RWPE2 (cell line): ENCODE results near the gene MRPL1.

Experiments
- ATAC-seq: fragments of 200-7000 bp; cut with Tn5 transposase; 3 replicates; pipeline ENCODE4 v1.9.1; 2021; ENCODE audit warnings: low read depth
- DNase-seq: peaks from one replicate; pipeline ENCODE4 v3.0.0-alpha.2; 2020; ENCODE audit warnings: low spot score
- H3K27ac ChIP-seq: fragments of 450-650 bp; 2 replicates; pipeline ENCODE4 v1.5.1; 2017; ENCODE audit warnings: mild to moderate bottlenecking; ENCODE audit not compliant: poor library complexity, severe bottlenecking
- H3K27me3 ChIP-seq: fragments of 250-450 bp; sonication (Bioruptor Pico); 2 replicates; pipeline ENCODE4 v1.5.1; 2021; ENCODE audit warnings: mild to moderate bottlenecking, moderate library complexity; ENCODE audit not compliant: insufficient read depth, poor library complexity, severe bottlenecking
- H3K36me3 ChIP-seq: fragments of 250-450 bp; sonication (Bioruptor Pico); 2 replicates; pipeline ENCODE4 v1.5.1; 2020; ENCODE audit warnings: low read depth, mild to moderate bottlenecking, moderate library complexity
- H3K4me1 ChIP-seq: fragments of 250-450 bp; sonication (Bioruptor Pico); 2 replicates; pipeline ENCODE4 v1.5.1; 2021; ENCODE audit warnings: mild to moderate bottlenecking, moderate library complexity; ENCODE audit not compliant: insufficient read depth, poor library complexity, severe bottlenecking
- H3K4me3 ChIP-seq: fragments of 250-450 bp; sonication (Bioruptor Pico); 2 replicates; pipeline ENCODE4 v1.5.1; 2021; ENCODE audit warnings: mild to moderate bottlenecking, moderate library complexity; ENCODE audit not compliant: severe bottlenecking
- H3K9me3 ChIP-seq: fragments of 250-450 bp; sonication (Bioruptor Pico); 2 replicates; pipeline ENCODE4 v1.5.1; 2021; ENCODE audit warnings: mild to moderate bottlenecking, moderate library complexity; ENCODE audit not compliant: severe bottlenecking
- TF ChIP-seq, protein P1 (sequence below): fragments of 450-650 bp; IDR thresholded peaks from one replicate; pipeline ENCODE4 v1.5.1; 2017; ENCODE audit warnings: mild to moderate bottlenecking, moderate library complexity; ENCODE audit not compliant: poor library complexity, severe bottlenecking

The MRPL1 gene

DNA sequence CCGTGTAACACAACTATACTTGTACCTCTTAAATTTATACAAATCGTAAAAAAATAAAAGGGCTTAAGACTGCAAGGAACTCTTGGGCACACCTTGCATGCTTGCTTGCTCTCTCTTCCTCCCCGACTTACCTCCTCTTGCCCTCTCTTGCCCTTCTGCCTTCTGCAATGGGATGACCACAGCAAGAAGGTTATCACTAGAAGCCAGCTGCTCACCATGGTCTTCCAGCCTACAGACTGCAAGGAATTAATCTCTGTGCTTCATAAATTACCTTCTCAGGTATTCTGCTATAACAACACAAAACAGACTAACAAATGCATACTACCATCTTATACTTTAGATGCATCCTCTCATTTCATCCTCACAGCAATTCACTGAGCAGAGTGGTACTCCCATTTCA, 92.1 kb downstream of the MRPL1 start:
- H3K4me1 ChIP-seq: no peaks in the 10 kb centered on the region
- no peak overlapping the region for H3K4me3 ChIP-seq
- DNase-seq: no peak
- no peaks in the 10 kb centered on the region for H3K27me3 ChIP-seq
- ATAC-seq: no peak
- no peaks in the 10 kb centered on the region for H3K9me3 ChIP-seq
- TF ChIP-seq, protein P1, sequence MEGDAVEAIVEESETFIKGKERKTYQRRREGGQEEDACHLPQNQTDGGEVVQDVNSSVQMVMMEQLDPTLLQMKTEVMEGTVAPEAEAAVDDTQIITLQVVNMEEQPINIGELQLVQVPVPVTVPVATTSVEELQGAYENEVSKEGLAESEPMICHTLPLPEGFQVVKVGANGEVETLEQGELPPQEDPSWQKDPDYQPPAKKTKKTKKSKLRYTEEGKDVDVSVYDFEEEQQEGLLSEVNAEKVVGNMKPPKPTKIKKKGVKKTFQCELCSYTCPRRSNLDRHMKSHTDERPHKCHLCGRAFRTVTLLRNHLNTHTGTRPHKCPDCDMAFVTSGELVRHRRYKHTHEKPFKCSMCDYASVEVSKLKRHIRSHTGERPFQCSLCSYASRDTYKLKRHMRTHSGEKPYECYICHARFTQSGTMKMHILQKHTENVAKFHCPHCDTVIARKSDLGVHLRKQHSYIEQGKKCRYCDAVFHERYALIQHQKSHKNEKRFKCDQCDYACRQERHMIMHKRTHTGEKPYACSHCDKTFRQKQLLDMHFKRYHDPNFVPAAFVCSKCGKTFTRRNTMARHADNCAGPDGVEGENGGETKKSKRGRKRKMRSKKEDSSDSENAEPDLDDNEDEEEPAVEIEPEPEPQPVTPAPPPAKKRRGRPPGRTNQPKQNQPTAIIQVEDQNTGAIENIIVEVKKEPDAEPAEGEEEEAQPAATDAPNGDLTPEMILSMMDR: no peak
- peaks cover 31% of the 10 kb centered on the region for H3K36me3 ChIP-seq
- H3K27ac ChIP-seq: no peak overlapping the region

DNA sequence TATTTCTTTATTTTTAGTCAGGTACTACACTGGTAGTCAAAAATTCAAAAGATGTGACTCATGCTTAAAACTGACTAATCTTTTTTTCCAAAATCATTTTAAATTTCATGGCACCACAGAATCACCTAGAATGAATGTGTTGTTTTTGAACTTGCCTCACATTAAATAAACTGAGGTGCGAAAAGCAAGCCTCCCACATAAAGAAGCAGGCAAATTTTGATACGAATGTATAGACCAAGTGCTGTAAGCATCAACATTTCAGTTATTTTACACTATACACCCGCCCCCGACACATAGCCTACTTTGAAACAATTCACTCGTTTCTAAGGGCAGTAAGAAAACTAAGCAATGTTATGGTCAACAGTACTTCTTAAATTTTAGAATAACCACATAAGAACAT, 94.3 kb downstream of the MRPL1 start:
- no peak overlapping the region for H3K27ac ChIP-seq
- peaks cover 12% of the 10 kb centered on the region for H3K36me3 ChIP-seq
- no peak for ATAC-seq
- TF ChIP-seq, protein P1: no peak
- H3K27me3 ChIP-seq: no peaks in the 10 kb centered on the region
- H3K4me1 ChIP-seq: no peaks in the 10 kb centered on the region
- no peak for DNase-seq
- H3K9me3 ChIP-seq: no peaks in the 10 kb centered on the region
- H3K4me3 ChIP-seq: no peak overlapping the region

DNA sequence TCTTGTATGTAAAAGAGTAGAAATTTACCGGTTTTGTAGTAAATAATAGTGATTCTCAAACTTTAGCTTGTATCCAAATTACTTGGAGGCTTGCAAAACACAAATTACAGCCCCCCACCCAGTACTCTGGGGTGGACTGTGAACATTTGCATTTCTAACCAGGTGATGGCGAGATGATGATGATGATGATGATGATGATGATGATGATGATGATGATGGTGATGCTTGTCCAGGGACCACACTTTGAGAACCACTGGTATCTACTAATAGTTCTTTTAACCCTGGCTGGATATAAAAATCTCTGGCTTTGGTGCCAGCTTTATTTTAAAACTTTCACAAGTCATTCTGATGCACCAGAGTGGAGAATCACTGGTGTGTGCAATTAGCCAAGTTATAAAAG, 96.3 kb downstream of the MRPL1 start:
- Histone ChIP-seq H3K36me3 (no peaks in the 10 kb centered on the region; the same call in 1 of the 2 replicates), H3K9me3 (no peaks in the 10 kb centered on the region), H3K27ac (no peak overlapping the region), H3K4me3 (no peak overlapping the region), H3K27me3 (no peaks in the 10 kb centered on the region), H3K4me1 (no peaks in the 10 kb centered on the region)
- DNase-seq (no peak), ATAC-seq (no peak)
- TF ChIP-seq, protein P1: no peak

DNA sequence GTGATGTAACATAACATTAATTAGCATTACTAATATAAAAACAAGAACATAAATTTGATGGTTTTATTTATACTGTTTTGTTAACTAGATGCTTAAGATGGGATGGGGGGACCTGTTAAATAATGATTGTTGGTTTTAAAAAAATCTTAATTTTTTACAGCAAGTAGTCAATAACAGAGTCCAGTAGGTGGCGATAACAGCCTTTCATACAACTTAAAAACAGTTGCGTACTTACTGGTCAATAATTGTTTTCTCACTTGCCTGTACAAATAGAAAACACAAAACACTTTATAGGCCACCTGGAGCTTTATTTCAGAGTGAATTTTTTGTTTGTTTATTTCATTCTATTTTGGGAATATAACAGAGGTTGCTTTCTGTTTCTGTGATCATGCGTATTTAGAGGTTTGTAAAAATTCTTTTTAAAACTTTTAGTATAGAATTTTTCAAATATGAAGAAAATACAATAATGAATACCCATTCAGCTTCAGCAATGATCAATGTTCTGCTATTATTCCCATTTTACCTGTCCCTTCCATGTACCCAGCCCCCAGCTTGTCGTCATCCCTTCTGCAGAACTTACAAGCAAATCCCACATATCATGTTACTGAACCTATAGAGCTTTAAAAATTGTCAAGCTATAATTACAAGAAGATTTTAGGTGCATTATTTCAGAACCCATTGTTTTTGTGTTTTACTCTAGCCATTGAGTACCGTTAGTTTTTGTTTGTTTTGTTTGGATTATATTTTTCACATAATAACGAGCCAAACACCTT, 97.1 kb downstream of the MRPL1 start:
- Histone ChIP-seq H3K4me1 (no peaks in the 10 kb centered on the region), H3K27ac (no peak overlapping the region), H3K4me3 (no peak overlapping the region), H3K9me3 (no peaks in the 10 kb centered on the region), H3K27me3 (no peaks in the 10 kb centered on the region), H3K36me3 (no peaks in the 10 kb centered on the region; the same call in 1 of the 2 replicates)
- ATAC-seq (no peak), DNase-seq (no peak)
- TF ChIP-seq, protein P1: peak; percentile 86

DNA sequence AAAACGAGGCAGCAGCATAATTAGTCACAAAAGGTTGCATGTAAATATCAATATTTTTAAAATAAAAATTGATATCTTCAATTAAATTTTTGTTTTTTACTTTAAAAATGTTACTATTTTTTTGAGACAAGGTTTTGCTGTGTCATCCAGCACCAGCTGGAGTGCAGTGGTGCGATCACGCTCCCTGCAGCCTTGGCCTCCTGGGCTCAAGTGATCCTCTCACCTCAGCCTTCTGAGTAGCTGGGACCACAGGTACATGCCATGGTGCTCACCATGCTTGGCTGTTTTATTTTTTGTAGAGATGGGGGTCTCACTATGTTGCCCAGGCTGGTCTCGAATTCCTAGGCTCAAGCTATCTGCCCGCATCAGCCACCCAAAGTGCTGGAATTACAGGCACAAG, 97.7 kb downstream of the MRPL1 start:
- H3K9me3 ChIP-seq: no peaks in the 10 kb centered on the region
- TF ChIP-seq, protein P1: no peak
- no peak overlapping the region for H3K27ac ChIP-seq
- H3K4me1 ChIP-seq: no peaks in the 10 kb centered on the region
- ATAC-seq (no peak), DNase-seq (no peak)
- no peaks in the 10 kb centered on the region for H3K36me3 ChIP-seq
- H3K4me3 ChIP-seq: no peak overlapping the region
- no peaks in the 10 kb centered on the region for H3K27me3 ChIP-seq
